ENCODE measurements around the gene RABGAP1L. TPM values are rescaled to one million over a fixed set of nuclear protein-coding genes. Genes with fewer than 3 reads are reported as not detected.

Gene RABGAP1L
- polyA plus RNA-seq, 1 donor (not counting 4 experiments of a cell fraction or from before 2014, with no cell fraction given): 24.2 TPM

GRCh38 chr1:175013445-175013844 is 854.1 kb downstream of the RABGAP1L start:
- Histone ChIP-seq H3K9ac (ENCODE audit: control insufficient read depth, extremely low read depth, insufficient read depth, low read length) (no peak overlapping the region), H2AFZ (ENCODE audit: control insufficient read depth, low read length) (no peak overlapping the region), H3K27me3 (ENCODE audit: control insufficient read depth, extremely low read depth, insufficient read depth, low read length) (no peaks in the 10 kb centered on the region), H3K36me3 (ENCODE audit: control insufficient read depth in 2 of 2, extremely low read depth in 1 of 2, insufficient read depth in 2 of 2, low read length in 2 of 2) (peaks cover 13 to 18% of the 10 kb centered on the region in 2 experiments), H3K4me3 (ENCODE audit: control insufficient read depth in 2 of 3, extremely low read depth in 1 of 3, insufficient read depth in 2 of 3, low read depth in 1 of 3, low read length in 3 of 3) (no peak overlapping the region), H3K4me2 (ENCODE audit: control insufficient read depth, extremely low read depth, insufficient read depth, low read depth, low read length) (no peak overlapping the region), H3K9me3 (ENCODE audit: control insufficient read depth, low read depth, low read length) (no peaks in the 10 kb centered on the region), H4K20me1 (ENCODE audit: control insufficient read depth, extremely low read depth, insufficient read depth, low read length) (no peaks in the 10 kb centered on the region), H3K27ac (ENCODE audit: control insufficient read depth, insufficient read depth, low read length) (no peak overlapping the region), H3K4me1 (ENCODE audit: control insufficient read depth, extremely low read depth, insufficient read depth, low read length) (no peaks in the 10 kb centered on the region), H3K79me2 (ENCODE audit: control insufficient read depth, insufficient read depth, low read length) (peaks cover 5% of the 10 kb centered on the region), H3K9me1 (ENCODE audit: control insufficient read depth, extremely low read depth, insufficient read depth, low read length) (no peaks in the 10 kb centered on the region)
- TF ChIP-seq EZH2 (IDR thresholded peaks at IDR 0.05; ENCODE audit: low read length) (no peak), CTCF (optimal IDR thresholded peaks at IDR 0.05 in 1 of 3, IDR thresholded peaks at IDR 0.05 in 1 of 3, conservative IDR thresholded peaks at IDR 0.05 in 1 of 3; ENCODE audit: extremely low read depth in 1 of 3, insufficient read depth in 2 of 3, low read length in 3 of 3) (no peak)
- FAIRE-seq: no peak
- dilution Hi-C loops (cut with MboI; ENCODE audit: extremely low pct_ligation_motif_present, low sequenced_read_pairs): no loop called here
- no peak for DNase-seq (ENCODE audit: low read depth, low spot score)

- DNase-seq (ENCODE audit: low read depth, low spot score): no peak
- H3K4me3 ChIP-seq (ENCODE audit: control insufficient read depth in 2 of 3, extremely low read depth in 1 of 3, insufficient read depth in 2 of 3, low read depth in 1 of 3, low read length in 3 of 3): no peak overlapping the region
- no peak for TF ChIP-seq CTCF (optimal IDR thresholded peaks at IDR 0.05 in 1 of 3, IDR thresholded peaks at IDR 0.05 in 1 of 3, conservative IDR thresholded peaks at IDR 0.05 in 1 of 3; ENCODE audit: extremely low read depth in 1 of 3, insufficient read depth in 2 of 3, low read length in 3 of 3)
- TF ChIP-seq EZH2 (IDR thresholded peaks at IDR 0.05; ENCODE audit: low read length): no peak
- dilution Hi-C loops (cut with MboI; ENCODE audit: extremely low pct_ligation_motif_present, low sequenced_read_pairs): no loop called here
- no peak overlapping the region for H2AFZ ChIP-seq (ENCODE audit: control insufficient read depth, low read length)
- no peaks in the 10 kb centered on the region for H3K27me3 ChIP-seq (ENCODE audit: control insufficient read depth, extremely low read depth, insufficient read depth, low read length)
- no peak overlapping the region for H3K4me2 ChIP-seq (ENCODE audit: control insufficient read depth, extremely low read depth, insufficient read depth, low read depth, low read length)
- H3K9me1 ChIP-seq (ENCODE audit: control insufficient read depth, extremely low read depth, insufficient read depth, low read length): no peaks in the 10 kb centered on the region
- no peak for FAIRE-seq
- H4K20me1 ChIP-seq (ENCODE audit: control insufficient read depth, extremely low read depth, insufficient read depth, low read length): no peaks in the 10 kb centered on the region
- H3K9me3 ChIP-seq (ENCODE audit: control insufficient read depth, low read depth, low read length): no peaks in the 10 kb centered on the region
- no peaks in the 10 kb centered on the region for H3K4me1 ChIP-seq (ENCODE audit: control insufficient read depth, extremely low read depth, insufficient read depth, low read length)
- peaks cover 10 to 11% of the 10 kb centered on the region in 2 experiments for H3K36me3 ChIP-seq (ENCODE audit: control insufficient read depth in 2 of 2, extremely low read depth in 1 of 2, insufficient read depth in 2 of 2, low read length in 2 of 2)
- H3K27ac ChIP-seq (ENCODE audit: control insufficient read depth, insufficient read depth, low read length): no peak overlapping the region
- peaks cover 7% of the 10 kb centered on the region for H3K79me2 ChIP-seq (ENCODE audit: control insufficient read depth, insufficient read depth, low read length)
- no peak overlapping the region for H3K9ac ChIP-seq (ENCODE audit: control insufficient read depth, extremely low read depth, insufficient read depth, low read length)
These were observed 855.9 kb downstream of the RABGAP1L start for GRCh38 chr1:175015243-175015642.

All from keratinocyte (primary cell).